HL-60 (cell line): ENCODE data around the gene RPH3AL.
"Not testable (repeated sequence)": the region's sequence is repeated elsewhere in the genome, so short reads cannot be mapped to it uniquely, and the experiment has no call there.

Experiments used
- GABPA ChIP-seq: IDR thresholded peaks from 2 replicates; pipeline ENCODE4 v1.6.1; 2012; ENCODE audit warnings: low read depth
- POLR2AphosphoS5 ChIP-seq: IDR thresholded peaks from 2 replicates; pipeline ENCODE4 v1.6.1; 2012; ENCODE audit warnings: low read depth
- TF ChIP-seq, protein P1 (sequence below): IDR thresholded peaks from one replicate; pipeline ENCODE4 v1.5.1; 2011; ENCODE audit warnings: low read length, control low read depth, inconsistent platforms; ENCODE audit not compliant: insufficient read depth
- TF ChIP-seq, protein P2 (sequence below): IDR thresholded peaks from 2 replicates; pipeline ENCODE4 v1.6.1; 2012; ENCODE audit warnings: low read depth; ENCODE audit not compliant: insufficient replicate concordance

DNA sequence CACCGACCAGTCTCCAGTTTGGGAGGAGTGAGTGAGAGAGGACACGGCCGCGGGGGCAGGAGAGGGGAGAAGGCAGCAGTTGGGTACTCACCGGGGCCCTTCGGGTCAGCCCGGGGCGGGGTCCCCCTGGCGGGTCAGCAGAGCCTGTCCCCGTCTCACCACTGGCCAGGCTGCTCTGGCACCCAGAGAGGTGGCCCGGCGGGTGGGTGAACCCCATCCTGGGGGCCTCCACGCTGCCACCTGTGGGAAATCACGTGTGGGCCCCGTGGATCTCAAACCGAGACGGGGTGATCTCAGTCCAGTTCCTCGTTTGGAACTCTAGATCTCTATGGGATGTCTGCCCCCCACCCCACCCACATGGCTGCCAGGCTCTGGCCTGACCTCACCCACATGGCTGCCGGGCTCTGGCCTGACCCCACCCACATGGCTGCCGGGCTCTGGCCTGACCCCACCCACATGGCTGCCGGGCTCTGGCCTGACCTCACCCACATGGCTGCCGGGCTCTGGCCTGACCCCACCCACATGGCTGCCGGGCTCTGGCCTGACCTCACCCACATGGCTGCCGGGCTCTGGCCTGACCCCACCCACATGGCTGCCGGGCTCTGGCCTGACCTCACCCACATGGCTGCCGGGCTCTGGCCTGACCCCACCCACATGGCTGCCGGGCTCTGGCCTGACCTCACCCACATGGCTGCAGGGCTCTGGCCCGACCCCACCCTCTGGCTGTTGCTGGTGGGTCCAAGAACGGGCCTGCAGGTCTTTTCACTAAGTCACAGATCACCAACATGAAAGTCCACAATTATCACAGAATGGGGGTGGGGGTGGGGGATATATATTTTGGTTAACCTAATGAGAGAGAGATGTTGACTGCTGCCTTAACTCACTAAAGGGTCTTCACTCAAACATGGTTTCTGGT, 136.8 kb downstream of the RPH3AL start:
- TF ChIP-seq, protein P1, sequence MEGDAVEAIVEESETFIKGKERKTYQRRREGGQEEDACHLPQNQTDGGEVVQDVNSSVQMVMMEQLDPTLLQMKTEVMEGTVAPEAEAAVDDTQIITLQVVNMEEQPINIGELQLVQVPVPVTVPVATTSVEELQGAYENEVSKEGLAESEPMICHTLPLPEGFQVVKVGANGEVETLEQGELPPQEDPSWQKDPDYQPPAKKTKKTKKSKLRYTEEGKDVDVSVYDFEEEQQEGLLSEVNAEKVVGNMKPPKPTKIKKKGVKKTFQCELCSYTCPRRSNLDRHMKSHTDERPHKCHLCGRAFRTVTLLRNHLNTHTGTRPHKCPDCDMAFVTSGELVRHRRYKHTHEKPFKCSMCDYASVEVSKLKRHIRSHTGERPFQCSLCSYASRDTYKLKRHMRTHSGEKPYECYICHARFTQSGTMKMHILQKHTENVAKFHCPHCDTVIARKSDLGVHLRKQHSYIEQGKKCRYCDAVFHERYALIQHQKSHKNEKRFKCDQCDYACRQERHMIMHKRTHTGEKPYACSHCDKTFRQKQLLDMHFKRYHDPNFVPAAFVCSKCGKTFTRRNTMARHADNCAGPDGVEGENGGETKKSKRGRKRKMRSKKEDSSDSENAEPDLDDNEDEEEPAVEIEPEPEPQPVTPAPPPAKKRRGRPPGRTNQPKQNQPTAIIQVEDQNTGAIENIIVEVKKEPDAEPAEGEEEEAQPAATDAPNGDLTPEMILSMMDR: not testable (repeated sequence)
- not testable (repeated sequence) for TF ChIP-seq POLR2AphosphoS5, GABPA
- TF ChIP-seq, protein P2, sequence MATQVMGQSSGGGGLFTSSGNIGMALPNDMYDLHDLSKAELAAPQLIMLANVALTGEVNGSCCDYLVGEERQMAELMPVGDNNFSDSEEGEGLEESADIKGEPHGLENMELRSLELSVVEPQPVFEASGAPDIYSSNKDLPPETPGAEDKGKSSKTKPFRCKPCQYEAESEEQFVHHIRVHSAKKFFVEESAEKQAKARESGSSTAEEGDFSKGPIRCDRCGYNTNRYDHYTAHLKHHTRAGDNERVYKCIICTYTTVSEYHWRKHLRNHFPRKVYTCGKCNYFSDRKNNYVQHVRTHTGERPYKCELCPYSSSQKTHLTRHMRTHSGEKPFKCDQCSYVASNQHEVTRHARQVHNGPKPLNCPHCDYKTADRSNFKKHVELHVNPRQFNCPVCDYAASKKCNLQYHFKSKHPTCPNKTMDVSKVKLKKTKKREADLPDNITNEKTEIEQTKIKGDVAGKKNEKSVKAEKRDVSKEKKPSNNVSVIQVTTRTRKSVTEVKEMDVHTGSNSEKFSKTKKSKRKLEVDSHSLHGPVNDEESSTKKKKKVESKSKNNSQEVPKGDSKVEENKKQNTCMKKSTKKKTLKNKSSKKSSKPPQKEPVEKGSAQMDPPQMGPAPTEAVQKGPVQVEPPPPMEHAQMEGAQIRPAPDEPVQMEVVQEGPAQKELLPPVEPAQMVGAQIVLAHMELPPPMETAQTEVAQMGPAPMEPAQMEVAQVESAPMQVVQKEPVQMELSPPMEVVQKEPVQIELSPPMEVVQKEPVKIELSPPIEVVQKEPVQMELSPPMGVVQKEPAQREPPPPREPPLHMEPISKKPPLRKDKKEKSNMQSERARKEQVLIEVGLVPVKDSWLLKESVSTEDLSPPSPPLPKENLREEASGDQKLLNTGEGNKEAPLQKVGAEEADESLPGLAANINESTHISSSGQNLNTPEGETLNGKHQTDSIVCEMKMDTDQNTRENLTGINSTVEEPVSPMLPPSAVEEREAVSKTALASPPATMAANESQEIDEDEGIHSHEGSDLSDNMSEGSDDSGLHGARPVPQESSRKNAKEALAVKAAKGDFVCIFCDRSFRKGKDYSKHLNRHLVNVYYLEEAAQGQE: not testable (repeated sequence)
